NCI-H82 (cell line): ENCODE measurements around the gene CSH2.
"Not testable (repeated sequence)": the region's sequence is repeated elsewhere in the genome, so short reads cannot be mapped to it uniquely, and the experiment has no call there.

Experiments used
- DNase-seq: peaks from one replicate; lab custom pipeline; 2025; lab: John Stamatoyannopoulos, UW

Gene CSH2

DNA sequence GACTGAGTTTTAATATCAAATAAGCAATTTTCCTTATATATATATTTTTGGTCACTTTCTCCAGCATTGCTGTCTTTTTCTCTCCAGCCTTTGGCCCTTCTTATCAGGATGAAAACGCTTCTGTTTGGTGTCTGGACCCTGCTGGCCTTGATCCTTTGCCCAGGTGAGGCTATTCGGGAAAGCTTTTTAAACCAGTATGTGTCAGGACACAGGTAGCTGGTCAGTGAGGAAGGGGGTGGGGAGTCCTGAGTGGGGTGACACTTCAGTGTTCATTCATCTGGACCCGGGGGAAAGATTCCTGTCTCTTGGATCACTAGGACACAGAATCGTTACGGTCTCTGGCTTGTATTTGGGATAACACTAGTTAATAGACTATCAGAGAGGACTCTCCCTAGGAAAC lies 18.8 kb downstream of the CSH2 start:
- DNase-seq, result no peak

DNA sequence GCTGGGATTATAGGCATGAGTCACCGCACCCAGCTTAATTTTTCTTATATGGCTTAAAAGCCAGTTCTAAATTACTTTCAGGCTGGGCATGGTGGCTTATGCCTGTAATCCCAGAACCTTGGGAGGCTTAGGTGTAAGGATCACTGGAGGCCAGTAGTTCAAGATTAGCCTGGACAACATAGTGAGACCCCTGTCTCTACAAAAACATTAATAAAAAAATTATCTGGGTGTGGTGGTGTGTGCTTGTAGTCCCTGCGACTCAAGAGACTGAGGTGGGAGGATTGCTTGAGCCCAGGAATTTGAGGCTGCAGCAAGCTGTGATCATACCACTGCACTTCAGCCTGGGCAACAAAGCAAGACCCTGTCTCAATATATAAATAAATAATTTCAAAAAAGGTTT lies 20.2 kb downstream of the CSH2 start:
- DNase-seq, result peak; percentile 43

DNA sequence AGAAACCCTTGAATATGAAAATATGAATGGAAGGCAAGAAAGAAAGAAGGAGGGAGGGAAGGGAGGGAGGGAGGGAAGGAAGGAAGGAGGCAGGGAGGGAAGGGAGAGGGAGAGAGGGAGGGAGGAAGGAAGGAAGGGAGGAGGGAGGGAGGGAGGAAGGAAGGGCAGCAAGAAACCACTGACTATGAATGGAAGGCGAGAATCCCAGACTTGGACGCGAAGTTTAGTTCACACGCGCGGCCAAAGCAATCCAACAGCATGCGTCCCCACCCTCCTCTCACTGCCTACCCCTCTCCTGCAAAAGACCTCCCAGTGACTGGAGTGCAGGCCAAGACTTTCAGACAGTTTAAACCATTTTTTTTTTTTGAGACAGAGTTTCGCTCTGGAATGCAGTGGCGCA lies 23.1 kb downstream of the CSH2 start:
- DNase-seq, result no peak

- DNase-seq, result no peak
These were observed 24.4 kb downstream of the CSH2 start for GRCh38 chr17:63848834-63849689.

- no peak for DNase-seq
These were observed 25.8 kb downstream of the CSH2 start for GRCh38 chr17:63847525-63848249.

DNA sequence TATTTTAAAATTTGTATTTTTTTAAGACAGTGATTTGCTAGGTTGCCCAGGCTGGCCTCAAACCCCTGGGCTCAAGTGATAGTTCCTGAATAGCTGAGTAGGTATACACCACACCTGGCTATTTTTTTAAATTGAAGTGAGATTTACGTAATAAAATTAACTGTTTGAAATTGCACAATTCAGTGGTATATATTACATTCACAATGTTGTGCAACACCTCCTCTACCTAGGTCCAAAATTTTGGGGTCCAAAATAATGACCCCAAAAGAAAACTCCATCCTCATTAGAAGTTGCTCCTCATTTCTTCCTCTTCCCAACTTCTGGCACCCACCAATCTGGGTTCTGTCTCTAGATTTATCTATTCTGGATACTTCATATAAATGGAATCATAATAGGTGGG lies 28.0 kb downstream of the CSH2 start:
- DNase-seq, result no peak

GRCh38 chr17:63843910-63844677 lies 29.4 kb downstream of the CSH2 start:
- DNase-seq, result peak; percentile 67

GRCh38 chr17:63843387-63843888 lies 30.0 kb downstream of the CSH2 start:
- DNase-seq, result not testable (repeated sequence)

- DNase-seq, result peak; percentile 99
These were observed 30.7 kb downstream of the CSH2 start, which contains the start of gene SMARCD2 for GRCh38 chr17:63842540-63843386. Gene SMARCD2 (minus strand): TSS chr17:63842685. CDS start chr17:63842674, 11 bp downstream.

- peak; percentile 73 for DNase-seq
These were observed 31.3 kb downstream of the CSH2 start for GRCh38 chr17:63842173-63842539.

- DNase-seq, result peak; percentile 65
These were observed 31.9 kb downstream of the CSH2 start for GRCh38 chr17:63841350-63842172.

DNA sequence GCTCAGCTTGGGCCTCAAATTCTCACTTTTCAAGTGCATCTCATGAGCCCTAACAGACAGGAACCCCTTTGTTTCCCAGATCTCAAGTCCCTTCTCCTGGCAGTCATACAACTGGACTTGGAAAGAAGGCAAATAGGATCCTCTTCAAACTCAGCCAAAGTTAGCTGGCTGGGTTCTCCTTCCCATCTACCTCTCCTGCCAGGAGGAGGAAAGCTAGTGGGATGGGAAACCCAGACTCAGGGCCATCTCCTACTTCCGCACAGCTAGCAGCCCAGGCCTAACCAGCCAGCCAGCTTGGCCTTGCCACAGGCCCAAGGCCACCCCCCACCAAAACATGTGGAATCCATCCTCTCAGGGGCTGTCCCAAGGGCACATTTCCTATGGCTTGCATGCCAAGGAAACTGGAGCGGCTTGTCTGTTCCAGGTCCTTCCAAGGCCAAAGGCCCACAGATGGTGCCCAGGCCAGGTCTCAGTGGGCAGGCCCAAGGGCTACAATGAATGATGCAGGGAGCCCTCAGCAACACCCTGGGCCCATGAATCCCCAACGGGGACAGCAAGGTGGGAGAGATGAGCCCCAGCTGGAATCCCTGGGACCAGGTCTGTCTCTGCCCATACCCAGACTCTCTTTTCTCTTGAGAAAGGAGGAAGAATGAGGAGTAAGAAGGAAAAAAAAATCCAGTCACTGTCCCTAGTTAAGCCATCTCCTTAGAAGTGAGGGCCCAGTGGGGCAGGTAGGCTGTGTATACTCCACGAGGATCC lies 32.7 kb downstream of the CSH2 start:
- peak; percentile 43 for DNase-seq

DNA sequence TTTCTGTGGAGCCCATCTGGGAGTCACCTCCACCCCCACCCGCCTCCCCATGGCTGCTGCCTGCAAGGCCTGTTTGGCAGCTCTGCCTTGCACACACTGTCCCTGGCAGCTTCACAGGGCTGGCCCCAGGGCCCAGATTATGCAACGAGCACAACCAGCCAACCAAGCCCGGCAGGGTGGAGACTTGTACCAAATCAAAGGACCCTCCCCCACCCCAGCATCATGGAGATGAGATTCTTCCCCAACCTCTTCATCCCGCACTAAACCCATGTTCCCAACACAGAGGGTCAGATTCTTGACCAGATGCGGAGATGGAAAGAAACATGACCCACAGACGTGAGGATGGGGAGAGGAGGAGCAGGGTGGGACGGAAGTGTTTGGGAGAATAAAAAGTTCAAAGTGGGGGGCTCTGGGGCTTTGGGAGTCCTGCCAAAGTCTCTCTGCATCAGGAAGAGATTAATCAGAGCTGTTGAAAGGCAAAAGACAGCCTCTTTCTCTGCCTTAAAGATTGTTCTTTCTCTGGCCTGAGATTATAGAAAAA lies 34.8 kb downstream of the CSH2 start:
- peak; percentile 41 for DNase-seq

DNA sequence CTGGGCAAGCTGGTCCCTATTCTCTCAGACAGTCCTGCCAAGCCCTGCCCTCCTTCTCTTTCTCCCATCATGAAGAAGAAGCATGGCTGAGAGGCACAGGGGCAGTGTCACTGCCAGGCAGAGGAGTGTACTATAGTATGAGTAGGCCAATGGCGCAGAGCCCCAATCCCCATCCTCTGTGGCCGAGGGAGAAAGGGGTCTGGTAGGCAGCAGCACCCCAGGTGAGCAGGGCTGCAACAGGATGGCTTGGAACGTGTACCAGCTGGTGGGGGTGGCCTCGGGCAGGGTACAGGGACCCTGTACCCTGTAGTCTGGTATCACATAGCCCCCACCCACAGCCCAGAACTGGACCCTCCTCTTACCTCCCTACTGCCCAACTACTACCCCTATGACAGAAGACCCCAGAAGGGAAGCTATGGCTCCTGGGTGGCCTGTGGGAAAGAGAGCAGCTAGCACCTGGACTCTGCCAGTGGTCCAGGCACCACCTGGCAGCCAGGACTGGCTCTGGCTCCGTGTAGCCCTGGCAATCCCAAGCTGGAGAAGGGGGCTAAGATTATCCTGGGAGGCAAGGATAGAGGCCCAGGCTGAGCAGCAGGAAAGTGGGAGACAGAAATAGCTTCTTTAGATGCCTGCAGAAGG lies 35.4 kb downstream of the CSH2 start:
- no peak for DNase-seq

GRCh38 chr17:63837480-63837879 lies 36.0 kb downstream of the CSH2 start:
- DNase-seq, result no peak

- no peak for DNase-seq
These were observed 36.7 kb downstream of the CSH2 start for GRCh38 chr17:63836811-63837210.

GRCh38 chr17:63835167-63835720 lies 38.2 kb downstream of the CSH2 start:
- no peak for DNase-seq

DNA sequence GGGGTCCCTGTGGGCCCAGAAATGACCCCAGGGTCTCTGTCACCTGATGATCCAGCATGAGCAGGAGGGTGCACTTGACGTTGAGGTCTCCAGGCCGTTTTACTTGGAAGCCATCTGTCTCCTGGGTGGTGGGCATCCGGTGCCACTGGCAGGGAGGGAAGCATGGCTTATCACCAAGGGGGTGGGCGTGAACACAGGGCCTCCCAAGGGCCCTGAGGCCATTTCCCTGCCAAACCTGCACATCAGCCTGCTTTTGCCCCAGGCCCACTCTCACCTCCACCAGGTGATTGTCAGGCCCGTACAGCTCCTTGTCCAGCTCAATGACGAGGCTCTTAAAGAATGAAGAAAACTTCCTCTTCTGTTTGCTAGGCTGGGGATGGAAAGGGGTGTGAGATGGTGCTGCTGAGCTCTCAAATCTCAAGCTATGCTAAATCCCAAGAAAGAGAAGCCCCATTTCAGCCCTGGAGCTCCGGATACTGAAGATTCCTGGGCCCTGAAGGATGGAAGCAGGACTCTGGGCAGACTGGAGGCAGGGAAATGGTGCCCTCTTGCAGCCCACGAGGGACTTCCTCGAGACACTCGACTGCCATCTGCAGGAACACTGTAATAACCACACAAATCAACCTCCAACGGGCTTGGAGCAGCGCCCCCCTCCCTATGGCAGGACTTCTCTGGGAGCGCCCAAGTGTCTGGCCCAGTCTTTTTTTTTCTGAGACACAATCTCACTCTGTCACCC lies 38.9 kb downstream of the CSH2 start:
- peak; percentile 83 for DNase-seq
